NCI-H748 treated with DMSO at 0.1 percent for 48 hours (cell line): ENCODE data around the gene APOD.

Source experiments
- DNase-seq: peaks from one replicate; lab custom pipeline; 2025; lab: John Stamatoyannopoulos, UW

APOD gene

GRCh38 chr3:195587406-195587805 is 3.7 kb upstream of the APOD start:
- DNase-seq: no peak

GRCh38 chr3:195584543-195584870 is 767 bp upstream of the APOD start:
- DNase-seq: no peak

GRCh38 chr3:195582947-195583346 is 793 bp downstream of the APOD start:
- DNase-seq: no peak

- DNase-seq: no peak
These were observed 2.8 kb downstream of the APOD start for GRCh38 chr3:195580744-195581443.

- DNase-seq: no peak
These were observed 4.5 kb downstream of the APOD start for GRCh38 chr3:195579281-195579680.

GRCh38 chr3:195578565-195578964 is 5.2 kb downstream of the APOD start:
- DNase-seq: no peak

GRCh38 chr3:195577645-195578177 is 6.0 kb downstream of the APOD start:
- no peak for DNase-seq

GRCh38 chr3:195574497-195575304 is 9.0 kb downstream of the APOD start:
- DNase-seq: no peak

GRCh38 chr3:195573611-195574496 is 9.9 kb downstream of the APOD start:
- no peak for DNase-seq

- no peak for DNase-seq
These were observed 12.4 kb downstream of the APOD start for GRCh38 chr3:195571361-195571760.

- DNase-seq: no peak
These were observed 12.8 kb downstream of the APOD start for GRCh38 chr3:195570912-195571311.

GRCh38 chr3:195570344-195570743 is 13.4 kb downstream of the APOD start:
- no peak for DNase-seq

GRCh38 chr3:195568630-195569029 is 15.1 kb downstream of the APOD start:
- DNase-seq: no peak

GRCh38 chr3:195566797-195567196 is 16.9 kb downstream of the APOD start:
- DNase-seq: no peak

GRCh38 chr3:195565716-195566115 is 18.0 kb downstream of the APOD start:
- DNase-seq: no peak

- no peak for DNase-seq
These were observed 20.4 kb downstream of the APOD start for GRCh38 chr3:195563317-195563716.

- DNase-seq: no peak
These were observed 23.9 kb downstream of the APOD start for GRCh38 chr3:195559723-195560409.

- peak; percentile 3 for DNase-seq
These were observed 25.1 kb downstream of the APOD start for GRCh38 chr3:195558602-195559001.

GRCh38 chr3:195557322-195557721 is 26.4 kb downstream of the APOD start:
- DNase-seq: no peak

GRCh38 chr3:195556390-195556789 is 27.4 kb downstream of the APOD start:
- DNase-seq: peak; percentile 2

- DNase-seq: no peak
These were observed 28.6 kb downstream of the APOD start for GRCh38 chr3:195555110-195555509.

- no peak for DNase-seq
These were observed 29.3 kb downstream of the APOD start for GRCh38 chr3:195554458-195554857.
